GM18867 (cell line): ENCODE data around the gene POLE3.
A peak's percentile ranks its signal among the peaks of the same experiment; 100 is the strongest.
"Not testable (repeated sequence)": the region's sequence is repeated elsewhere in the genome, so short reads cannot be mapped to it uniquely, and the experiment has no call there.

Experiments
- ATAC-seq: cut with Tn5 transposase; IDR thresholded peaks from one replicate; pipeline ENCODE4 v1.9.1; 2021; ENCODE audit warnings: mild to moderate bottlenecking, moderate library complexity; ENCODE audit not compliant: unreplicated experiment

POLE3 gene

GRCh38 chr9:113410207-113410864 lies at the start of gene POLE3, which contains the start of gene C9orf43:
Gene POLE3, minus strand, starts transcription at chr9:113410675. Its CDS starts 382 bp downstream, at chr9:113410293.
Gene C9orf43, plus strand, starts transcription at chr9:113410747. Its CDS starts 2,747 bp downstream, at chr9:113413494.
- ATAC-seq = peak; percentile 91

DNA sequence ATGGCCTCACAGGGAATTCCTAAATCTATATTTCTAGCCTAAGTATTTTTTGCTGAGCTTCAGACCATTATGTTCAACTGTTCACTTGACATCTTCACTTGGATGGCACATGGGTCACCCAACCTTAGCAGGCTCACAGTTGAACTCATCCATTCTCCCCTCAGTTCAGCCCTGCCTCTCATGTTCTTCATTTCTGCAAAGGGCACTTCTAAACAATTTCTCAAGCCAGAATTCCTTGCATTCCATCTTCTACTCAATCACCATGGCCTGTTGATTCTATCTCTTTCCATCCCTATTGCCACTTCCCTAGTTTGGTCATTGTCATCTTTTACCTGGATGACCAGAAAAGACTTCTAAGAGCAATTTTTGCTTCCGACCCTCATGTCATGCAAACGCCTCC lies 45.8 kb upstream of the POLE3 start:
- ATAC-seq = no peak

- no peak for ATAC-seq
These were observed 44.7 kb upstream of the POLE3 start for GRCh38 chr9:113454914-113455761.

DNA sequence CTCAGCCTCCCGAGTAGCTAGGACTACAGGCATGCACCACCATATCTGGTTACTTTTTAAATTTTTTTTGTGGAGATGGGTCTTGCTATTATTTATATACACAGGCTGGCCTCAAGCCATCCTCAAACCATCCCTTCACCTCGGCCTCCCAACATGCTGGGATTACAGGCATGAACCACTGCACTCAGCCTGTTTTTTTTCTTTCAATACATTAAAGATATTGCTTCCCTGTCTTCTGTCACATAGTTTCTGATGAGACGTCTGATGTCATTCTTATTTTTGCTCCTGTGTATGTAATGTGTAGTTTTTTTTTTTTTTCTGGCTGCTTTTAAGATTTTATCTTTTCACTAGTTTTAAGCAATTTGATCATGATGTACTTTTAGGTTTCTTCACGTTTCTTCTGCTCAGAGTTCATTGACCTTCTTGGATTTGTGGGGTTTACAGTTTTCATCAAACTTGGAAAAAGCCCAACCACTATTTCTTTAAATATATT lies 41.7 kb upstream of the POLE3 start:
- ATAC-seq = no peak

DNA sequence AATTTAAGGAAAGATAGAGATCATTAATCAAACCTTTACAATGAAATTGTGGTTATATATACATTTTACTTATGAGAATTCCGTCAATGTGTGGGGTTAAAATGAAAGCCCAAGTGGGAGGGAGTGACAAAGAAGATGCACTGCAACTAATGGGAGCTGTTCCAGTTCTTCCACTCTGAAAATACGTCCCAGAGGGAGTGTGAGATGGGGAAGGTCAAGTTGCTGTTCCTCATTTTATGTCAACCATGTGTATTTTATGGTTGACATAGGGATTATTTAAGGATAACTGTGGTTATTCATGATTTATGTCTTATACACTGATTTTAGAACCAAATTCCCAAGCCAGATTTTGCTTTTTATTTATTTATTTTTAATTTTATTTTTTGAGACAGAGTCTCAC lies 38.9 kb upstream of the POLE3 start:
- no peak for ATAC-seq

DNA sequence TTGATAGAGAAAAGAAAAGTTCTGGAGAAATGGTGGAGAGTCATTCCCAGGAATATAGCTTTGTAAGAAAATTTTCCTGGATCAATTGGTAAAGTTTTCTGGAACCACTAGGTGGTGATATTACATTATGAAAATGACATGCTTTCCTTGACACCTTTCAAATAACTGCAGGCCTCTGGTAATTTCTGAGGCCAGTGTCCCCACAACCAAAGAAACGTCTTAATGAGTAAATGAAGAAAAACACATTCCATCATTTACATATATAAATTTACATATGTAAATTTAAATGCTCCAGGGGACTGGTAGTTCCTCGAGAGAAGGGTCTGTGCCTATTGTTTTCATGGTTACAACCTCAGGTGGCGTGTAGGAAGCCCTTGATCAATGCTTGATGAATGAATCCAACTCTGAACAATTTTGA lies 35.9 kb upstream of the POLE3 start:
- ATAC-seq = no peak

- no peak for ATAC-seq
These were observed 34.3 kb upstream of the POLE3 start for GRCh38 chr9:113444736-113445135.

DNA sequence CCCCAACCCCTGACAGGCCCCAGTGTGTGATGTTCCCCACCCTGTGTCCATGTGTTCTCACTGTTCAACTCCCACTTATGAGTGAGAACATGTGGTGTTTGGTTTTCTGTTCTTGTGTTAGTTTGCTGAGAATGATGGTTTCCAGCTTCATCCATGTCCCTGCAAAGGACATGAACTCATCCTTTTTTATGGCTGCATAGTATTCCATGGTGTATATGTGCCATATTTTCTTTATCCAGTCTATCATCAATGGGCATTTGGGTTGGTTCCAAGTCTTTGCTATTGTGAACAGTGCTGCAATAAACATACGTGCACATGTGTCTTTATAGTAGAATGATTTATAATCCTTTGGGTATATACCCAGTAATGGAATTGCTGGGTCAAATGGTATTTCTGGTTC lies 27.2 kb upstream of the POLE3 start:
- ATAC-seq = not testable (repeated sequence)

GRCh38 chr9:113436728-113437515 lies 26.4 kb upstream of the POLE3 start:
- no peak for ATAC-seq

DNA sequence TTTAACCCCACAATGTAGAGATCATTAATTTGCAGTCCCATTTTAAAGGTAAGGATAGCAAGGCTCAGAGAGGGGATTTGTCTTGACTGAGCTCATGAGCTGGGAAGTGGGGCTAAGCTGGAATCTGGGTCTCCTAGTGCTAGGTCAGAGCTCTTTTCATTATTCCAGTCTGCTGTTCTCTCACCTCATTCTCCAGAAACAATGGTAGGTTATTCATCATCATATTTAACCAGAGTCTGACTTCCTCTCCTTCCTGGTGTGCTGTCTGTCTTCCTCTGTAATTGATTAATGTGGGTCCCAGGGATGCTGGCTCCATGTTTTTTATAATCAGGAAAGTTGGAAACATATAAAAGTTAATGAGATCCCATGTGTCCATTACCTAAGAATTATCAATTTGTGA lies 20.7 kb upstream of the POLE3 start:
- ATAC-seq = no peak

GRCh38 chr9:113428062-113428615 lies 17.7 kb upstream of the POLE3 start:
- peak; percentile 42 for ATAC-seq

- no peak for ATAC-seq
These were observed 17.2 kb upstream of the POLE3 start for GRCh38 chr9:113427629-113428028.

DNA sequence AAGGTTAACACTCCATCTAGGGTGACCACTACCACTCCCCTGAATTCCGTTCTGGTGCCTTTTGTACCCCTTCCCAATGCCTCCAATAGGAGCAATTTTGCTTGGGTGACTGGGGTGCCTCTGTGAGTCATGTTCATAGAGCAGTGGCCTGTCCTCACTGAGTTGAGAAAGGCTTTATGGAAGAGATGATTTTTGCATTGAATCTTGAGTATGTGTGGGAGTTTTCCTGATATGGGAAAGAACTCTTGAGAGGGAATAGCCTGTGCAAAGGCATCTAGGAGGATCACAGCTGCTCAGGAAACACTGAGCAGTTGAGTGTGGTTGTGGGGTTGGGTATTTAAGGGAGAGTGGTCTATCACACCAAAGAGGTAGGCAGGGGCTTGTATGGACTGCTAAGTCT lies 16.2 kb upstream of the POLE3 start:
- ATAC-seq = no peak

DNA sequence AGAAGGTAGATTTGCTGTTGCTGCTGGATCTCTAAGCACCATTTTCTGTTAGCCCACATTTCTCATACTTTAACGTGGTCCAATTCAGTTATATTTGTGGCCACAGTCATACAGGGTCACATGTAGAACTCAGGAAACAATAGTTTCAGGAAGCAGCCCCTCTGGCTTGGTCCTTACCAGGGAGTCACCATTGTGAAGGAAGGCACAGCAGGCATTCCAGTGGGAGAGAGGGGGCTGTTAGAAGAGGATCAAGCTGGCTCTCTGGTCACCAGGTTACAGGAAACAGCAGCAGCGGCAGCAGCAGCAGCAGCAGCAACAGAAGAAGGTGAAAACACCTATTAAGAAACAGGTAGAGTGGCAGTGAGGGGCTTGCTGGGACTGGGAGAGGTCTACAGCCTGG lies 14.6 kb upstream of the POLE3 start:
- no peak for ATAC-seq

DNA sequence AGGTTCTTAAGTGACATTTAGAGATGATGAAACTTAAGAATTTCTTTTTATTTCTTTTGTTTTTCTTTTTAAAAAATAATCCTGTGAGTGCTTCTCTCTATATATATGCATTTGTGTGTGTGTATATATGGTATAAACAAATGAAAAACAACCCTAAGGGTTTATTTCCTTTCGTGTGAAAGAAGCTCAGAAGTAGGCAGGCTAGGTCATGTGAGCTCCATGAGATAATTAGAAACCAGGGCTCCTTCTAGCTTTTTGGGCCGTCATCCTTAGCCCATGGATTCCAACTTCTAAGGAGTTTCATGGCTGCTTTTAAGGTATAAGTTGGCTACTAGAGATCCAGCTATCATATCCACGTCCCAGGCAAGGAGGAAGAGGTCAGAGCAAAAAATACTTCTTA lies 11.3 kb upstream of the POLE3 start:
- no peak for ATAC-seq

DNA sequence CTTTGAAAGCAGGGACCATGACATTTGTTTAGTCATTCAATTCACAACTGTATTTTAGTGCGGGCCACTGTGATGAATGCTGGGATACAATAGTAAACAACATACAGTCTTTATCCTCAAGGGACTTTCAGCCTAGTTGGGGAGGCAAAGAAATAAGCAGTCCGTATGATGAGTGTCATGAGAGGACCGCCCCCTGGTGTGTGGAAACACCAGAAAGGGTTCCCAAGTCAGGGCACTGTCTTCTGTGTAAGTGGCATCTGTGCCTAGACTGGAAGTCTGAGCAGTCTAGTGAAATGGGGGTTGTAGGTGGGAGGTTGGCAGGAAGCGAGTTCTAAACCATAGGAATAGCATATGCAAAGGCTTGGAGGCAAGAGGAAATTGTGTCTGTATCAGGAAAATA lies 6.9 kb upstream of the POLE3 start:
- ATAC-seq = no peak

GRCh38 chr9:113416149-113416721 lies 5.8 kb upstream of the POLE3 start:
- peak; percentile 98 for ATAC-seq

DNA sequence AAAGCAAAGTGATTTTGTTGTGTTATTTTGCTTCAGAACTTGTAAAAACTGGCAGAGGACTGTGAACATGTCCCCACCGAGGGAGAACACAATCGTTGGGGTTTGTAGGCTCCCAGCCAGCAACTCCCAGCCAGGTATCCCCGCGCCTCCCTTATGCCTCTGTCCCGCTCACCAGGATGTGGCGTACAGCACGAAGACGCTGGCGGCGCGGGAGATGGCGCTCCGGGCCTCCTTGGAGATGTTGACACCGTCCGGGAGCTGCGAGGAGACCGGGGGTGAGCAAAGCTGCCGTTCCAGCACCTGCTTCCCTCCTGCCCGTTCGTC lies 630 bp downstream of the POLE3 start:
- no peak for ATAC-seq

- ATAC-seq = no peak
These were observed 994 bp downstream of the POLE3 start for GRCh38 chr9:113409481-113409880.

DNA sequence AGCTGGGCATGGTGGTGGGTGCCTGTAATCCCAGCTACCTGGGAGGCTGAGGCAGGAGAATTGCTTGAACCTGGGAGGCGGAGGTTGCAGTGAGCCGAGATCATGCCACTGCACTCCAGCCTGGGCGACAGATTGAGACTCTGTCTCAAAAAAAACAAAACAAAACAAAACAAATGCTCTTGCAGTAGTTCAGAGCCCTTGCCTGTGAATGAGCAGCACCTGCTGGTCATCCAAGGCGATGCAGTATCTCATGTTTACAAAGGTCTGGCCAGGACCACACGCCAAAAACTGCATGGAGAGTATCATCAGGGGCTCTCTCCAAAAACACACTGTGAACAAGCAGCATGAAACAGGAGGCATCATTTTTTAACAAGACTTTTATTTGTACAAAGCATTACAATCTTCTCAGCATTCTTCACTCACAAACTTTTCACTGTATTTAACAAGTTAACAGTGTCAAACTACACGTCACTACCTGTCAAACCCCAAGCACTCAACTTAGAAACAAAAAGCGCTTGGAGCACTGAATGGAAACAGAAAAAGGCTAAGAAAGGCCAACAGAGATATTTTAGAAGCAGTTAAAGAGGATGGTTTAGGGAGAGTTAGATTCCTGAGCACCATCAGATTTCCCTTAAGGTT lies 3.5 kb downstream of the POLE3 start:
- peak; percentile 34 for ATAC-seq
